Psoas muscle (tissue), 8 donors: ENCODE results near the gene OSBPL8. TPM values are rescaled to one million over a fixed set of nuclear protein-coding genes. Genes with fewer than 3 reads are reported as not detected.

Experiments used
- ATAC-seq, 4 donors: fragments of 200-7000 bp; cut with Tn5 transposase; one replicate each; pipeline ENCODE4 v1.9.1; 2020; ENCODE audit warnings: moderate library complexity in 3 of 4, mild to moderate bottlenecking in 2 of 4
- DNase-seq, 2 donors: peaks; one replicate each; pipeline ENCODE4 v3.0.0-alpha.2; 2020
- H3K27ac ChIP-seq: fragments of 200-600 bp; one replicate; pipeline ENCODE4 v1.8.0; 2022
- H3K27me3 ChIP-seq, 3 donors: fragments of 200-600 bp in 1 of 3; one replicate each; pipeline versions ENCODE4 v1.6.1 to v1.8.0; 2013 to 2022; ENCODE audit warnings: low read length in 2 of 3, mild to moderate bottlenecking in 2 of 3, moderate library complexity in 1 of 3; ENCODE audit not compliant: insufficient read depth in 3 of 3
- H3K36me3 ChIP-seq, 2 donors: fragments of 200-600 bp in 1 of 2; one replicate each; pipeline versions ENCODE4 v1.6.1 to v1.8.0; 2013 to 2022; ENCODE audit warnings: low read depth in 1 of 2, mild to moderate bottlenecking in 1 of 2, moderate library complexity in 1 of 2; ENCODE audit not compliant: insufficient read depth in 1 of 2
- H3K4me1 ChIP-seq: fragments of 200-600 bp; one replicate; pipeline ENCODE4 v1.8.0; 2022
- H3K4me3 ChIP-seq: fragments of 200-600 bp; one replicate; pipeline ENCODE4 v1.8.0; 2022; ENCODE audit warnings: mild to moderate bottlenecking
- H3K9me3 ChIP-seq: fragments of 200-600 bp; one replicate; pipeline ENCODE4 v1.8.0; 2022
- CTCF ChIP-seq: fragments of 200-600 bp; IDR thresholded peaks from one replicate; pipeline ENCODE4 v1.8.0; 2022; ENCODE audit warnings: antibody characterized with exemption
- WGBS, 3 donors: extraction: QIAGEN DNeasy Blood & Tissue Kit; methylation state at CpG; one replicate each; pipeline versions ENCODE4 v1.1.6 to v1.1.7; 2013; 5-methylcytosine and 5-hydroxymethylcytosine counted together
- intact Hi-C, 2 donors: fragments of 100-400 bp; cut with DNase I; formaldehyde crosslinking; loops; one replicate each; pipeline versions ENCODE4 v1.11.0 to v1.14.2; 2022
- polyA plus RNA-seq, 3 donors: library from polyadenylated mRNA; stranded (reverse); fragments of 200-250 nt; gene quantifications; one replicate each; pipeline ENCODE4 v1.2.3, GENCODE V29; 2013
- total RNA-seq, 4 donors: library from RNA; stranded (reverse); fragmentation: NEBNext Ultra II Directional in 2 of 4; extraction: Animal tissue kit (Norgen Biotek cat#: 25700) in 2 of 4; gene quantifications; one replicate each; pipeline versions ENCODE4 v1.2.1 to v1.2.4, GENCODE V29; 2021 to 2023
- donor health status: healthy with polysubstance abuse.
- donor health status: DM: no; HTN: no; CAD: no; lungs with moderate emphysema.
- donor health status: Bipolar disorder and iron deficiency.
- donor health status: healthy.
- donor health status: DM: yes; HTN: yes; CAD: no.
- donor health status: DM: no; HTN: no; CAD: no.
- donor health status: DM: no; HTN: no; CAD: no.
- donor health status: DM: yes; HTN: yes; CAD: no.

OSBPL8 gene
- total and polyA plus RNA-seq, 7 donors = 9.2 to 64.3 (median 39.5) TPM

GRCh38 chr12:76549131-76549530 lies 10.4 kb downstream of the OSBPL8 start:
- WGBS, 3 donors = 74 to 78% (median 77%) methylated on average over 4 of the region's 4 CpGs
- Histone ChIP-seq H3K36me3 (no peaks in the 10 kb centered on the region), H3K4me1 (peaks cover 78% of the 10 kb centered on the region), H3K9me3 (no peaks in the 10 kb centered on the region), H3K27me3 (no peaks in the 10 kb centered on the region), H3K4me3 (no peak overlapping the region), H3K27ac (no peak overlapping the region)
- ATAC-seq (no peak), DNase-seq (no peak)
- TF ChIP-seq CTCF = no peak
- intact Hi-C loops = no loop called here

GRCh38 chr12:76548222-76548837 lies 11.2 kb downstream of the OSBPL8 start:
- TF ChIP-seq CTCF = no peak
- intact Hi-C loops = no loop called here
- no peak for DNase-seq

GRCh38 chr12:76547526-76547925 lies 12.0 kb downstream of the OSBPL8 start:
- peaks cover 72% of the 10 kb centered on the region for H3K4me1 ChIP-seq
- H3K27ac ChIP-seq = no peak overlapping the region
- 87 to 93% (median 89%) methylated on average over 1 of the region's 1 CpG for WGBS, 3 donors
- H3K27me3 ChIP-seq = no peaks in the 10 kb centered on the region
- no peaks in the 10 kb centered on the region for H3K36me3 ChIP-seq
- no peak overlapping the region for H3K4me3 ChIP-seq
- DNase-seq (no peak), ATAC-seq (no peak)
- intact Hi-C loops = no loop called here
- H3K9me3 ChIP-seq = no peaks in the 10 kb centered on the region
- no peak for TF ChIP-seq CTCF

More at GRCh38 chr12:76548222-76548837, 11.2 kb downstream of the OSBPL8 start:
- Histone ChIP-seq H3K9me3 (no peaks in the 10 kb centered on the region), H3K27ac (no peak overlapping the region), H3K27me3 (no peaks in the 10 kb centered on the region), H3K36me3 (no peaks in the 10 kb centered on the region), H3K4me3 (no peak overlapping the region), H3K4me1 (peaks cover 80% of the 10 kb centered on the region)
- no peak for ATAC-seq
- WGBS, 3 donors = 90 to 93% (median 90%) methylated on average over 3 of the region's 3 CpGs

- Histone ChIP-seq H3K27me3 (no peaks in the 10 kb centered on the region), H3K36me3 (no peaks in the 10 kb centered on the region), H3K4me1 (peaks cover 68% of the 10 kb centered on the region), H3K27ac (no peak overlapping the region), H3K4me3 (no peak overlapping the region), H3K9me3 (no peaks in the 10 kb centered on the region)
- no peak for TF ChIP-seq CTCF
- intact Hi-C loops = no loop called here
- WGBS, 3 donors = 42 to 66% (median 49%) methylated on average over 3 of the region's 3 CpGs
- ATAC-seq = no peak
- no peak for DNase-seq
These were observed 12.7 kb downstream of the OSBPL8 start for GRCh38 chr12:76546889-76547288.

GRCh38 chr12:76545486-76545885 lies 14.1 kb downstream of the OSBPL8 start:
- intact Hi-C loops = no loop called here
- H3K27ac ChIP-seq = no peak overlapping the region
- no peak for TF ChIP-seq CTCF
- no peak for DNase-seq
- H3K4me3 ChIP-seq = no peak overlapping the region
- no peaks in the 10 kb centered on the region for H3K27me3 ChIP-seq
- H3K9me3 ChIP-seq = no peaks in the 10 kb centered on the region
- 80 to 85% (median 81%) methylated on average over 1 of the region's 1 CpG for WGBS, 3 donors
- no peak for ATAC-seq
- no peaks in the 10 kb centered on the region for H3K36me3 ChIP-seq
- peaks cover 59% of the 10 kb centered on the region for H3K4me1 ChIP-seq
